Suprapubic skin (tissue), 3 donors: ENCODE results near the gene RBM33.

Experiments
- CTCF ChIP-seq, 2 donors: fragments of 200-600 bp in 1 of 2; fragments of 450-650 bp in 1 of 2; sonication (generic) in 1 of 2; IDR thresholded peaks; one replicate each; pipeline ENCODE4 v1.5.1; 2016 to 2019; ENCODE audit warnings: antibody characterized with exemption in 2 of 2, mild to moderate bottlenecking in 1 of 2, moderate library complexity in 1 of 2
- POLR2A ChIP-seq, 2 donors: fragments of 450-650 bp; IDR thresholded peaks; one replicate each; pipeline ENCODE4 v1.6.1; 2017; ENCODE audit warnings: antibody characterized with exemption in 2 of 2, mild to moderate bottlenecking in 2 of 2, moderate library complexity in 2 of 2

GRCh38 chr7:155762036-155762435 is 117.6 kb downstream of the RBM33 start:
- TF ChIP-seq CTCF (IDR thresholded peaks at IDR 0.05) (no peak), POLR2A (IDR thresholded peaks at IDR 0.05) (no peak)
